SK-N-SH (cell line): ENCODE data around the gene SLC40A1. TPM values are rescaled to one million over a fixed set of nuclear protein-coding genes. Genes with fewer than 3 reads are reported as not detected.

ENCODE experiments used
- CTCF ChIA-PET: fragments of 300-600, 350-600 bp; formaldehyde crosslinking; extraction: SDS; loops from one replicate; lab custom pipeline; 2021; lab: Yijun Ruan, JAX
- POLR2A ChIA-PET: fragments of 350-600 bp; sonication (Branson Sonifier 250); formaldehyde crosslinking; extraction: SDS; loops from one replicate; lab custom pipeline; 2020; ENCODE audit warnings: antibody characterized with exemption, inconsistent platforms; lab: Yijun Ruan, JAX
- DNase-seq: peaks from one replicate; pipeline ENCODE4 v3.0.0; 2012
- H2AFZ ChIP-seq: fragments of 200-600 bp; sonication (generic); 2 replicates; pipeline ENCODE4 v1.8.1; 2016; ENCODE audit warnings: antibody characterized with exemption, mild to moderate bottlenecking, low read depth
- H3F3A ChIP-seq: fragments of 200-600 bp; sonication (generic); replicated peaks from 2 replicates; pipeline ENCODE3; 2016; ENCODE audit warnings: antibody characterized with exemption, mild to moderate bottlenecking; ENCODE audit not compliant: insufficient read depth
- H3K27ac ChIP-seq, 2 experiments: fragments of 200-500 bp in 1 of 2; fragments of 200-600 bp in 1 of 2; sonication (Bioruptor generic) in 1 of 2; sonication (generic), shearing (Covaris generic) in 1 of 2; 2 replicates each; pipeline versions ENCODE4 v1.5.1 to v1.6.1; 2014 to 2016; ENCODE audit warnings: low read depth in 2 of 2, inconsistent platforms in 1 of 2, low read length in 1 of 2, mild to moderate bottlenecking in 1 of 2, mixed read lengths in 1 of 2
- H3K27me3 ChIP-seq: fragments of 200-600 bp; sonication (generic), shearing (Covaris generic); 2 replicates; pipeline ENCODE4 v1.6.1; 2016; ENCODE audit warnings: mixed run types; ENCODE audit not compliant: insufficient read depth
- H3K36me3 ChIP-seq, 2 experiments: fragments of 200-500 bp in 1 of 2; fragments of 200-600 bp in 1 of 2; sonication (Bioruptor generic) in 1 of 2; sonication (generic) in 1 of 2; replicated peaks in 1 of 2; 2 replicates each; pipeline versions ENCODE3 to v1.5.1; 2014 to 2016; ENCODE audit warnings: low read length in 1 of 2, mild to moderate bottlenecking in 1 of 2; ENCODE audit not compliant: insufficient read depth in 2 of 2, control insufficient read depth in 1 of 2
- H3K4me1 ChIP-seq, 2 experiments: fragments of 200-500 bp in 1 of 2; fragments of 200-600 bp in 1 of 2; sonication (Bioruptor generic) in 1 of 2; sonication (generic), shearing (Covaris generic) in 1 of 2; 2 replicates each; pipeline versions ENCODE4 v1.5.1 to v1.6.1; 2014 to 2016; ENCODE audit warnings: low read depth in 1 of 2, low read length in 1 of 2, mixed run types in 1 of 2; ENCODE audit not compliant: insufficient read depth in 2 of 2, control insufficient read depth in 1 of 2
- H3K4me2 ChIP-seq: fragments of 200-600 bp; sonication (generic), shearing (Covaris generic); 2 replicates; pipeline ENCODE4 v1.6.1; 2017; ENCODE audit warnings: mixed run types
- H3K4me3 ChIP-seq, 2 experiments: fragments of 200-500 bp in 1 of 2; fragments of 200-600 bp in 1 of 2; sonication (Bioruptor generic) in 1 of 2; sonication (generic), shearing (Covaris generic) in 1 of 2; 2 replicates each; pipeline versions ENCODE4 v1.5.1 to v1.8.1; 2014 to 2016; ENCODE audit warnings: low read depth in 2 of 2, inconsistent platforms in 1 of 2, low read length in 1 of 2, mild to moderate bottlenecking in 1 of 2, mixed read lengths in 1 of 2, moderate library complexity in 1 of 2
- H3K79me2 ChIP-seq: fragments of 200-600 bp; sonication (generic); 2 replicates; pipeline ENCODE4 v1.8.1; 2017; ENCODE audit warnings: mild to moderate bottlenecking; ENCODE audit not compliant: insufficient read depth
- H3K9ac ChIP-seq: fragments of 200-600 bp; sonication (generic); 2 replicates; pipeline ENCODE4 v1.6.1; 2017; ENCODE audit warnings: mixed run types
- H3K9me2 ChIP-seq: fragments of 200-600 bp; sonication (generic); 2 replicates; pipeline ENCODE4 v1.6.1; 2017; ENCODE audit warnings: mixed run types
- H3K9me3 ChIP-seq: fragments of 200-600 bp; sonication (generic); 2 replicates; pipeline ENCODE4 v1.6.1; 2017; ENCODE audit warnings: mixed run types, mild to moderate bottlenecking, moderate library complexity
- H4K20me1 ChIP-seq: fragments of 200-600 bp; sonication (generic); 2 replicates; pipeline ENCODE4 v1.6.1; 2017; ENCODE audit warnings: mild to moderate bottlenecking, mixed run types; ENCODE audit not compliant: insufficient read depth
- CHD2 ChIP-seq: fragments of 150-350 bp; IDR thresholded peaks from 2 replicates; pipeline ENCODE4 v1.6.1; 2018; ENCODE audit warnings: low read length; ENCODE audit not compliant: partially characterized antibody
- ELF1 ChIP-seq: IDR thresholded peaks from 2 replicates; pipeline ENCODE4 v1.4.0; 2012
- EP300 ChIP-seq, 2 experiments: IDR thresholded peaks; 2 replicates each; pipeline versions ENCODE4 v1.4.0 to v1.6.1; 2012; ENCODE audit warnings: borderline replicate concordance in 1 of 2, low read depth in 1 of 2, low read length in 1 of 2
- EZH2phosphoT487 ChIP-seq: fragments of 200-600 bp; sonication (generic); IDR thresholded peaks from 2 replicates; pipeline ENCODE4 v1.6.1; 2017; ENCODE audit warnings: low read depth, mixed run types, mild to moderate bottlenecking, antibody characterized with exemption, moderate library complexity, borderline replicate concordance
- FOXJ3 ChIP-seq: sonication (generic); formaldehyde crosslinking; IDR thresholded peaks from 2 replicates; pipeline ENCODE4 v1.5.1; 2020; ENCODE audit warnings: mild to moderate bottlenecking, missing genetic modification reagents
- FOXM1 ChIP-seq: IDR thresholded peaks from 2 replicates; pipeline ENCODE4 v1.4.0; 2012; ENCODE audit warnings: low read depth, mild to moderate bottlenecking
- GABPA ChIP-seq: IDR thresholded peaks from 2 replicates; pipeline ENCODE4 v1.4.0; 2012; ENCODE audit warnings: low read depth, mild to moderate bottlenecking
- IRF3 ChIP-seq: fragments of 150-350 bp; IDR thresholded peaks from 2 replicates; pipeline ENCODE4 v1.6.1; 2016; ENCODE audit warnings: mild to moderate bottlenecking, low read depth, low read length
- JUND ChIP-seq: IDR thresholded peaks from 2 replicates; pipeline ENCODE4 v1.4.0; 2012
- MAX ChIP-seq: IDR thresholded peaks from 2 replicates; pipeline ENCODE4 v1.4.0; 2012; ENCODE audit warnings: low read depth
- MXI1 ChIP-seq: IDR thresholded peaks from 2 replicates; pipeline ENCODE4 v1.6.1; 2012; ENCODE audit warnings: mild to moderate bottlenecking, low read depth, low read length, improper control_type of control experiment
- NFIC ChIP-seq: IDR thresholded peaks from 2 replicates; pipeline ENCODE4 v1.4.0; 2012; ENCODE audit warnings: borderline replicate concordance
- NRF1 ChIP-seq: IDR thresholded peaks from 2 replicates; pipeline ENCODE4 v1.6.1; 2012; ENCODE audit warnings: low read depth, mild to moderate bottlenecking, low read length
- PBX3 ChIP-seq: IDR thresholded peaks from 2 replicates; pipeline ENCODE4; 2012
- TAF1 ChIP-seq: IDR thresholded peaks from 2 replicates; pipeline ENCODE4 v1.6.1; 2012; ENCODE audit warnings: low read depth, mild to moderate bottlenecking, low read length, moderate library complexity, borderline replicate concordance
- TCF12 ChIP-seq: IDR thresholded peaks from 2 replicates; pipeline ENCODE4 v1.4.0; 2012
- ZBTB33 ChIP-seq: IDR thresholded peaks from 2 replicates; pipeline ENCODE4 v1.4.0; 2012; ENCODE audit warnings: low read depth, borderline replicate concordance
- WGBS: methylation state at CpG from one replicate; pipeline ENCODE4 v1.1.6; 2017; ENCODE audit warnings: low lambda C conversion rate; 5-methylcytosine and 5-hydroxymethylcytosine counted together
- polyA plus RNA-seq, 3 experiments: library from polyadenylated mRNA; depleted of rRNA; stranded (reverse); fragments of >200 nt; gene quantifications; 2 replicates each; pipeline ENCODE4 v1.2.3, GENCODE V29; 2012

SLC40A1 gene
- polyA plus RNA-seq, 1 of the 3 experiments (the other 2 are of a cell fraction): 1.8 TPM

- TF ChIP-seq TAF1: no peak
- TF ChIP-seq FOXM1: no peak
These were observed 11.9 kb upstream of the SLC40A1 start (continued) for GRCh38 chr2:189592353-189592984.

- H3K79me2 ChIP-seq: no peaks in the 10 kb centered on the region
- no peaks in the 10 kb centered on the region for H3K27me3 ChIP-seq
- H3K27ac ChIP-seq: no peak overlapping the region
- H3K4me2 ChIP-seq: no peak overlapping the region
- no peak overlapping the region for H3K4me3 ChIP-seq
- H2AFZ ChIP-seq: no peak overlapping the region
- H3F3A ChIP-seq: no peaks in the 10 kb centered on the region
- H4K20me1 ChIP-seq: no peaks in the 10 kb centered on the region
- H3K9me3 ChIP-seq: no peaks in the 10 kb centered on the region
- no peak for TF ChIP-seq GABPA
- no peak for TF ChIP-seq FOXJ3
- no peak for TF ChIP-seq PBX3
- TF ChIP-seq TCF12: no peak
- no peak for TF ChIP-seq NRF1
- TF ChIP-seq MAX: no peak
- no peak for TF ChIP-seq NFIC
- no peak for TF ChIP-seq ELF1
- no peak for TF ChIP-seq JUND
- no peak for TF ChIP-seq FOXM1
- no peak for TF ChIP-seq EZH2phosphoT487
- TF ChIP-seq EP300 (IDR thresholded peaks at IDR 0.05; ENCODE audit: borderline replicate concordance in 1 of 2, low read depth in 1 of 2, low read length in 1 of 2): no peak
- 82% methylated on average over 4 of the region's 4 CpGs for WGBS
- H3K36me3 ChIP-seq: no peaks in the 10 kb centered on the region
- no peaks in the 10 kb centered on the region for H3K9me2 ChIP-seq
- ChIA-PET CTCF (no interaction called here), POLR2A (no interaction called here)
- DNase-seq: no peak
- no peak overlapping the region for H3K9ac ChIP-seq
- no peaks in the 10 kb centered on the region for H3K4me1 ChIP-seq
These were observed 7.2 kb upstream of the SLC40A1 start for GRCh38 chr2:189587780-189588179.

GRCh38 chr2:189585226-189585756, 4.7 kb upstream of the SLC40A1 start:
- ChIA-PET POLR2A (no interaction called here), CTCF (interaction anchor here (1.5 to 1.7 kb wide), 2 partner anchors 22 to 75 kb away, joined by 4 to 5 read pairs; no protein-coding TSS in a partner anchor)
- H4K20me1 ChIP-seq: no peaks in the 10 kb centered on the region
- H3F3A ChIP-seq: no peaks in the 10 kb centered on the region
- H3K4me3 ChIP-seq: no peak overlapping the region
- no peak overlapping the region for H3K9ac ChIP-seq
- no peak overlapping the region for H3K27ac ChIP-seq
- 85% methylated on average over 4 of the region's 4 CpGs for WGBS
- H3K9me2 ChIP-seq: no peaks in the 10 kb centered on the region
- no peaks in the 10 kb centered on the region for H3K79me2 ChIP-seq
- H3K4me1 ChIP-seq: peaks cover 0 to 5% of the 10 kb centered on the region in 2 experiments; a peak in 1 of 4 replicates
- no peaks in the 10 kb centered on the region for H3K36me3 ChIP-seq
- H3K9me3 ChIP-seq: no peaks in the 10 kb centered on the region
- TF ChIP-seq TAF1 (no peak), ZBTB33 (no peak), CHD2 (no peak), IRF3 (no peak), MXI1 (no peak), NRF1 (no peak), MAX (no peak), EZH2phosphoT487 (no peak), PBX3 (no peak), NFIC (no peak), FOXM1 (no peak)
- no peak overlapping the region for H3K4me2 ChIP-seq
- DNase-seq: no peak
- no peaks in the 10 kb centered on the region for H3K27me3 ChIP-seq
- H2AFZ ChIP-seq: no peak overlapping the region
